Lower lobe of right lung (tissue), 2 donors: ENCODE measurements around the gene MYH3. TPM values are rescaled to one million over a fixed set of nuclear protein-coding genes. Genes with fewer than 3 reads are reported as not detected.

Source experiments
- ATAC-seq, 2 donors: fragments of 200-7000 bp; cut with Tn5 transposase; one replicate each; pipeline ENCODE4 v1.9.1; 2020 to 2022; ENCODE audit warnings: mild to moderate bottlenecking in 2 of 2, moderate library complexity in 2 of 2
- DNase-seq: peaks from one replicate; pipeline ENCODE4 v3.0.0-alpha.2; 2020
- H3K27ac ChIP-seq: fragments of 200-600 bp; one replicate; pipeline ENCODE4 v1.8.0; 2022
- H3K27me3 ChIP-seq: fragments of 200-600 bp; one replicate; pipeline ENCODE4 v1.8.0; 2022; ENCODE audit warnings: low read depth
- H3K36me3 ChIP-seq: fragments of 200-600 bp; one replicate; pipeline ENCODE4 v1.8.0; 2022; ENCODE audit warnings: mild to moderate bottlenecking
- H3K4me1 ChIP-seq: fragments of 200-600 bp; one replicate; pipeline ENCODE4 v1.8.0; 2022
- H3K4me3 ChIP-seq: fragments of 200-600 bp; one replicate; pipeline ENCODE4 v1.8.0; 2022; ENCODE audit warnings: mild to moderate bottlenecking
- H3K9me3 ChIP-seq: fragments of 200-600 bp; one replicate; pipeline ENCODE4 v1.8.0; 2022
- intact Hi-C: fragments of 100-400 bp; cut with DNase I; formaldehyde crosslinking; loops from one replicate; pipeline ENCODE4 v1.11.0; 2022
- total RNA-seq: library from RNA; stranded (reverse); fragmentation: NEBNext Ultra II Directional; extraction: Animal tissue kit (Norgen Biotek cat#: 25700); gene quantifications from one replicate; pipeline ENCODE4 v1.2.1, GENCODE V29; 2021
- TF ChIP-seq, protein P1 (sequence below): fragments of 200-600 bp; IDR thresholded peaks from one replicate; pipeline ENCODE4 v1.8.0; 2022; ENCODE audit warnings: antibody characterized with exemption, mild to moderate bottlenecking
- donor health status: DM: no; HTN: yes; CAD: no; lungs with severe emphysema.

Gene MYH3
- total RNA-seq, 1 donor from 2014 or later, result 1.2 TPM

DNA sequence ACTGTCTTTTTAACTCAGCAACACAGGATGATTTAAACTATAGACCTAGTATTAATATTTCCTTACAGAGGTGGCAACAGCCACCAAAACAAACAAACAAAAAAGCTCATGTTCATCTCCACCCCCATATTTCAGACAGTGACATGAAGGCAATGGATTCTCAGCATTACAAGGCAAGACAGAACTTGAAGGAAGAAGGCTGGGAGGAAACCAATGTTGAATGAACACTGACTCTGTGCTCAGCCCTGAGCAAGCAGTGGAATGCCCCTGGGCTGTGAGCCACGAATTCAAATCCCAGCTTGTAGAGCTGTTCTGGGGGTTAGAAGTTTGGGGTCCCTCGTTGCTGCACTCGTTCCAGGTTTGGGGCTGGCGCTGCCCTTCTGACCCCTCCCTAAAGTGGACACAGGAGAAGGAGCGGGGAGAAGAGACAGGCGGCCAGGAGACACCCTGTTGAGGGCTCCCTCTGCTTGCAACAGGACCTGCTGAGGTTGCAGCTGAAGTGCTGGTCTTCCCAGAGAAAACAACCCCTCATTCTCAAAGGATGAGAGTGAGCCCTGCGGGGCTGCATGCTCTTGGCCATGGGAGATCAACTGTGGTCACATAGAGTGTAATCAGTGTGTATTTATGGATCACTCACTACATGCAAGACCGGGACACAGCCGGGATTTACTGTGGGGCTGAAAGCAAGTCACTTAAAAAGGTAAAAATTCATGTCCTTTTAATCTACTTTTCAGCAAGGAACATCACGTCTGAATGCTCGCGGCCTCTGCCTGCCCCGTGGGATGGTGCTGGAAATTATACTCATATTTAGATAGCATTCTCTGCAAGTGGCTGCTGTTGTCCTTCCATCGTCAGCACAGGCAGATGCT lies 34.3 kb downstream of the MYH3 start:
- no peaks in the 10 kb centered on the region for H3K9me3 ChIP-seq
- no peak overlapping the region for H3K4me3 ChIP-seq
- TF ChIP-seq, protein P1, sequence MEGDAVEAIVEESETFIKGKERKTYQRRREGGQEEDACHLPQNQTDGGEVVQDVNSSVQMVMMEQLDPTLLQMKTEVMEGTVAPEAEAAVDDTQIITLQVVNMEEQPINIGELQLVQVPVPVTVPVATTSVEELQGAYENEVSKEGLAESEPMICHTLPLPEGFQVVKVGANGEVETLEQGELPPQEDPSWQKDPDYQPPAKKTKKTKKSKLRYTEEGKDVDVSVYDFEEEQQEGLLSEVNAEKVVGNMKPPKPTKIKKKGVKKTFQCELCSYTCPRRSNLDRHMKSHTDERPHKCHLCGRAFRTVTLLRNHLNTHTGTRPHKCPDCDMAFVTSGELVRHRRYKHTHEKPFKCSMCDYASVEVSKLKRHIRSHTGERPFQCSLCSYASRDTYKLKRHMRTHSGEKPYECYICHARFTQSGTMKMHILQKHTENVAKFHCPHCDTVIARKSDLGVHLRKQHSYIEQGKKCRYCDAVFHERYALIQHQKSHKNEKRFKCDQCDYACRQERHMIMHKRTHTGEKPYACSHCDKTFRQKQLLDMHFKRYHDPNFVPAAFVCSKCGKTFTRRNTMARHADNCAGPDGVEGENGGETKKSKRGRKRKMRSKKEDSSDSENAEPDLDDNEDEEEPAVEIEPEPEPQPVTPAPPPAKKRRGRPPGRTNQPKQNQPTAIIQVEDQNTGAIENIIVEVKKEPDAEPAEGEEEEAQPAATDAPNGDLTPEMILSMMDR, result no peak
- intact Hi-C loops, result no loop called here
- DNase-seq (no peak), ATAC-seq (no peak)
- no peak overlapping the region for H3K27ac ChIP-seq
- H3K4me1 ChIP-seq, result no peaks in the 10 kb centered on the region
- no peaks in the 10 kb centered on the region for H3K36me3 ChIP-seq
- H3K27me3 ChIP-seq, result peaks cover 3% of the 10 kb centered on the region

DNA sequence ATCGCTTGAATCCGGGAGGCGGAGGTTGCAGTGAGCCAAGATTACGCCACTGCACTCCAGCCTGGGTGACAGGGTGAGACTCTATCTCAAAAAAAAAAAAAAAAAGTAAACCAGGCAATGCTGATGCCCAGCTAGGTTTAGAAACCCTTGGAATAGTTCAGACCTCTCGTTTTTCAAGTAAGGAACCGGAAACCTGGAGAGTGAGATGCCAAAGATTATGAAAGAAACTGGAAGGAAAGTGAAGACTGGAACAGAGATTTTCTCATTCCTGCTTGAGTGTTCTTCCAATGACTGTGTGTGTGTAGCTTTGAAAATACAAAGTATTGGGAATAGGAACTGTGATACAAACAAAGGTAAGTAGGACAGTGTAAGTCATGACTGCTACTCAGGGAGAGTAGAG lies 35.7 kb downstream of the MYH3 start:
- DNase-seq (no peak), ATAC-seq (no peak)
- intact Hi-C loops, result no loop called here
- peaks cover 3% of the 10 kb centered on the region for H3K27me3 ChIP-seq
- no peaks in the 10 kb centered on the region for H3K36me3 ChIP-seq
- H3K27ac ChIP-seq, result no peak overlapping the region
- H3K9me3 ChIP-seq, result no peaks in the 10 kb centered on the region
- H3K4me1 ChIP-seq, result no peaks in the 10 kb centered on the region
- no peak overlapping the region for H3K4me3 ChIP-seq
- TF ChIP-seq, protein P1, result no peak

DNA sequence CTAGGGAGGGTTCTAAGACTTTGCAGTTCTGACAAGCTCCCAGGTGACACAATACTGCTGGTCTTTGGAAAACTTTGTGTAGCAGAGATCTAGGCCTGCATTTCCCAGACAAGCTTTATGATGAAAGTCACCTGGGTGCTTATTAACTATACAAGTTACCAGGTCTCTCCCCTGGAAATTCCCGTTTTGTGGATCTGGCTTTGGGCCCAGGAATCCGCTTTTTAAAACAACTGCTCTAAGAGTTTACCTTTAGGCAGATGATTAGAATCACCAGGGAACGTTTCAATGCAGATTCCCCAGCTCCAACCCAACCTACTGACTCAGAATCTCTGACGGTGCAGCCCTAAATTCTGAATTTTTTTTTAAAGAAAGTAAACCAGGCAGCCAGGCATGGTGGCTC lies 36.3 kb downstream of the MYH3 start:
- peaks cover 3% of the 10 kb centered on the region for H3K27me3 ChIP-seq
- no peaks in the 10 kb centered on the region for H3K4me1 ChIP-seq
- ATAC-seq (no peak), DNase-seq (no peak)
- intact Hi-C loops, result no loop called here
- H3K4me3 ChIP-seq, result no peak overlapping the region
- no peak overlapping the region for H3K27ac ChIP-seq
- TF ChIP-seq, protein P1, result no peak
- H3K36me3 ChIP-seq, result no peaks in the 10 kb centered on the region
- no peaks in the 10 kb centered on the region for H3K9me3 ChIP-seq

DNA sequence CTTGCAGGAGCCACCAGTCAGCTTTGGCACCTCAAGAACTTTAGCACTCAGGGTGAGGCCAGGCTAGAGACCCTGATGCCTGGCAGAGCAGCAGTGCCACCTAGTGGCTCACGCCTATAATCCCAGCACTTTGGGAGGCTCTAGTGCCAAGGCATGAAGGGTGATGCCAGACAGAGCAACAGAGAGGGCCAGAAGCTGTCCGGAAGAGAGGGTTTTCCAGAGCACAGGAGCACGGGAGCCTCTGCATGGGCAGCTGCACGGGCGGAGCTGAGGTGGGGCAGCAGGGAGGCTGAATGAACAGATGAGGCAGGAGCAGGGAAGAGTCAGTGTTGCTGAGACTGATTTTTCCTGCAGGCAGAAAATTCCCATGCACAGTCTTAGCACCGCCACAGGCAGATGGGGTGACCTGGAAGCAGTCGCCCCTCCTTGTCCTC lies 38.9 kb downstream of the MYH3 start:
- Histone ChIP-seq H3K9me3 (no peaks in the 10 kb centered on the region), H3K36me3 (no peaks in the 10 kb centered on the region), H3K4me1 (peaks cover 8% of the 10 kb centered on the region), H3K27ac (no peak overlapping the region), H3K4me3 (no peak overlapping the region), H3K27me3 (no peaks in the 10 kb centered on the region)
- peak; percentile 61 for DNase-seq
- peak; percentile 87 for ATAC-seq
- TF ChIP-seq, protein P1, result peak; percentile 85
- intact Hi-C loops, result no loop called here

DNA sequence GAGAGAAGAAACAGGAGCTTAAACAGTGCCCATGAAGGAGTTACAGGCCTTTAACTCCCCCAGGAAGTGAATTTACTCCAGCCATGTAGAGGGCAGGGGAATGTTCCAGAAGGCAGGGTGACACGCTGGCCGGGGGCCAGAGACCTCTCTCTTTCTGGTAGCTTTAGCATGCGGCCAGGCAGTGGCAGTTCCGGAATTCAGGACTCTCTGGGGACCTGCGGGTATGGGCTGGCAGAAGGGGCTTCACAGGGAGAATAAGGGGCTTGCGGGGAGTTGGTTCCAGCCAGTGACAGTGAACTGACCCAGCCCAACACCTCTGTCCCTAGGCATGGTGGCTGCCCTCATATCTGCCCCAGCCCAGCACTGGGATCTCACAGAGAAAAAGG lies 40.0 kb downstream of the MYH3 start:
- no peaks in the 10 kb centered on the region for H3K36me3 ChIP-seq
- H3K4me3 ChIP-seq, result no peak overlapping the region
- ATAC-seq, result no peak

More for the DNA sequence above, 40.0 kb downstream of the MYH3 start:
- TF ChIP-seq, protein P1, result no peak
- no peak for DNase-seq
- Histone ChIP-seq H3K27ac (no peak overlapping the region), H3K9me3 (no peaks in the 10 kb centered on the region), H3K4me1 (peaks cover 8% of the 10 kb centered on the region), H3K27me3 (no peaks in the 10 kb centered on the region)
- intact Hi-C loops, result no loop called here
